EH (cell line): ENCODE data around the gene G6PC2.
"Not testable (repeated sequence)": the region's sequence is repeated elsewhere in the genome, so short reads cannot be mapped to it uniquely, and the experiment has no call there.

ENCODE experiments used
- DNase-seq: peaks from one replicate; pipeline ENCODE4 v3.0.0-alpha.2; 2015; ENCODE audit warnings: low read depth

G6PC2 gene

GRCh38 chr2:168904358-168904757, 3.3 kb downstream of the G6PC2 start:
- DNase-seq: no peak

GRCh38 chr2:168907940-168908662, 7.0 kb downstream of the G6PC2 start:
- DNase-seq: no peak

- DNase-seq: no peak
Observed at GRCh38 chr2:168910330-168910729, 9.2 kb downstream of the G6PC2 start.

- peak; percentile 0 for DNase-seq
Observed at GRCh38 chr2:168912466-168912865, 11.4 kb downstream of the G6PC2 start.

- peak; percentile 24 for DNase-seq
Observed at GRCh38 chr2:168912901-168913369, 11.8 kb downstream of the G6PC2 start.

- no peak for DNase-seq
Observed at GRCh38 chr2:168913495-168913894, 12.4 kb downstream of the G6PC2 start.

GRCh38 chr2:168915441-168916330, 14.6 kb downstream of the G6PC2 start:
- no peak for DNase-seq

- DNase-seq: no peak
Observed at GRCh38 chr2:168916331-168916675, 15.2 kb downstream of the G6PC2 start.

GRCh38 chr2:168920504-168921157, 19.5 kb downstream of the G6PC2 start:
- peak; percentile 46 for DNase-seq

GRCh38 chr2:168926621-168927386, 25.7 kb downstream of the G6PC2 start:
- no peak for DNase-seq

GRCh38 chr2:168928113-168928831, 27.2 kb downstream of the G6PC2 start:
- DNase-seq: no peak

- DNase-seq: peak; percentile 3
Observed at GRCh38 chr2:168929031-168929430, 27.9 kb downstream of the G6PC2 start.

GRCh38 chr2:168930242-168930641, 29.2 kb downstream of the G6PC2 start:
- no peak for DNase-seq

- DNase-seq: not testable (repeated sequence)
Observed at GRCh38 chr2:168932174-168932573, 31.1 kb downstream of the G6PC2 start.

GRCh38 chr2:168934826-168935225, 33.7 kb downstream of the G6PC2 start:
- no peak for DNase-seq

- peak; percentile 42 for DNase-seq
Observed at GRCh38 chr2:168935810-168936581, 34.9 kb downstream of the G6PC2 start.

- no peak for DNase-seq
Observed at GRCh38 chr2:168939061-168939460, 38.0 kb downstream of the G6PC2 start.

- DNase-seq: no peak
Observed at GRCh38 chr2:168939918-168940317, 38.8 kb downstream of the G6PC2 start.

- no peak for DNase-seq
Observed at GRCh38 chr2:168941297-168941696, 40.2 kb downstream of the G6PC2 start.

GRCh38 chr2:168944065-168944464, 43.0 kb downstream of the G6PC2 start:
- no peak for DNase-seq
